ENCODE data around the gene SH3PXD2A.

Gene SH3PXD2A

GRCh38 chr10:103712898-103713498 lies 142.4 kb downstream of the SH3PXD2A start:
- no peak overlapping the region for H3K4me3 ChIP-seq (ENCODE audit: low read depth, low read length)
- peak; percentile 97 for TF ChIP-seq CTCF (IDR thresholded peaks at IDR 0.05; ENCODE audit: control insufficient read depth, extremely low read depth, insufficient read depth)
- peak; percentile 36 for DNase-seq (ENCODE audit: low read depth)

- no peak for DNase-seq (ENCODE audit: low read depth)
- H3K4me3 ChIP-seq (ENCODE audit: low read depth, low read length) = no peak overlapping the region
- TF ChIP-seq CTCF (IDR thresholded peaks at IDR 0.05; ENCODE audit: control insufficient read depth, extremely low read depth, insufficient read depth) = no peak
Measured at GRCh38 chr10:103712146-103712545, 143.2 kb downstream of the SH3PXD2A start.

GRCh38 chr10:103711351-103711994 lies 143.9 kb downstream of the SH3PXD2A start:
- peak; percentile 36 for TF ChIP-seq CTCF (IDR thresholded peaks at IDR 0.05; ENCODE audit: control insufficient read depth, extremely low read depth, insufficient read depth)
- no peak for DNase-seq (ENCODE audit: low read depth)
- H3K4me3 ChIP-seq (ENCODE audit: low read depth, low read length) = no peak overlapping the region

GRCh38 chr10:103710490-103710889 lies 144.9 kb downstream of the SH3PXD2A start:
- DNase-seq (ENCODE audit: low read depth) = no peak
- H3K4me3 ChIP-seq (ENCODE audit: low read depth, low read length) = no peak overlapping the region
- TF ChIP-seq CTCF (IDR thresholded peaks at IDR 0.05; ENCODE audit: control insufficient read depth, extremely low read depth, insufficient read depth) = no peak

GRCh38 chr10:103709341-103709920 lies 145.9 kb downstream of the SH3PXD2A start:
- no peak overlapping the region for H3K4me3 ChIP-seq (ENCODE audit: low read depth, low read length)
- no peak for DNase-seq (ENCODE audit: low read depth)
- TF ChIP-seq CTCF (IDR thresholded peaks at IDR 0.05; ENCODE audit: control insufficient read depth, extremely low read depth, insufficient read depth) = no peak

GRCh38 chr10:103708627-103709288 lies 146.6 kb downstream of the SH3PXD2A start:
- DNase-seq (ENCODE audit: low read depth) = no peak
- TF ChIP-seq CTCF (IDR thresholded peaks at IDR 0.05; ENCODE audit: control insufficient read depth, extremely low read depth, insufficient read depth) = no peak
- H3K4me3 ChIP-seq (ENCODE audit: low read depth, low read length) = no peak overlapping the region

Measured in LNCaP clone FGC (cell line).